T-helper 17 cell (primary cell): ENCODE data around the gene GRIK4. TPM values are rescaled to one million over a fixed set of nuclear protein-coding genes. Genes with fewer than 3 reads are reported as not detected.

Experiments used
- ATAC-seq: fragments of 150-1000 bp; cut with Tn5 transposase; 2 replicates; pipeline ENCODE4 v1.10.0; 2021; ENCODE audit warnings: mild to moderate bottlenecking, moderate library complexity
- DNase-seq, 3 donors: peaks; one replicate each; pipeline versions ENCODE4 v3.0.0 to v3.0.0-alpha.2; 2020 to 2021
- H3K9me3 ChIP-seq: one replicate; pipeline ENCODE4 v1.7.0; 2013; ENCODE audit warnings: low read length, mild to moderate bottlenecking; ENCODE audit not compliant: control insufficient read depth, poor library complexity, severe bottlenecking
- H3K27ac Mint-ChIP-seq: one replicate; pipeline ENCODE4 v1.8.0; 2022; ENCODE audit warnings: mild to moderate bottlenecking, moderate library complexity, mixed read lengths
- H3K27me3 Mint-ChIP-seq: one replicate; pipeline ENCODE4 v1.8.0; 2022; ENCODE audit warnings: mixed read lengths
- H3K36me3 Mint-ChIP-seq: one replicate; pipeline ENCODE4 v1.8.0; 2022; ENCODE audit warnings: low read depth, mixed read lengths
- H3K4me1 Mint-ChIP-seq: one replicate; pipeline ENCODE4 v1.8.0; 2022; ENCODE audit warnings: mild to moderate bottlenecking, mixed read lengths
- H3K4me3 Mint-ChIP-seq: one replicate; pipeline ENCODE4 v1.8.0; 2022; ENCODE audit warnings: mild to moderate bottlenecking, moderate library complexity, mixed read lengths
- total RNA-seq, 4 donors: library from RNA in 2 of 4; stranded (reverse) in 2 of 4; gene quantifications; one replicate each; pipeline ENCODE4 v1.2.3 and lab custom pipeline; 2022 to 2026

Gene GRIK4
- total RNA-seq, 2 donors from 2014 or later = 0.05 to 0.10 TPM

GRCh38 chr11:120906766-120907165 is 395.2 kb downstream of the GRIK4 start:
- Mint-ChIP-seq H3K27ac (no peak overlapping the region), H3K4me1 (peaks cover 4% of the 10 kb centered on the region), H3K36me3 (no peaks in the 10 kb centered on the region), H3K4me3 (no peak overlapping the region), H3K27me3 (peaks cover 16% of the 10 kb centered on the region)
- no peak for ATAC-seq
- no peaks in the 10 kb centered on the region for H3K9me3 ChIP-seq
- no peak for DNase-seq

DNA sequence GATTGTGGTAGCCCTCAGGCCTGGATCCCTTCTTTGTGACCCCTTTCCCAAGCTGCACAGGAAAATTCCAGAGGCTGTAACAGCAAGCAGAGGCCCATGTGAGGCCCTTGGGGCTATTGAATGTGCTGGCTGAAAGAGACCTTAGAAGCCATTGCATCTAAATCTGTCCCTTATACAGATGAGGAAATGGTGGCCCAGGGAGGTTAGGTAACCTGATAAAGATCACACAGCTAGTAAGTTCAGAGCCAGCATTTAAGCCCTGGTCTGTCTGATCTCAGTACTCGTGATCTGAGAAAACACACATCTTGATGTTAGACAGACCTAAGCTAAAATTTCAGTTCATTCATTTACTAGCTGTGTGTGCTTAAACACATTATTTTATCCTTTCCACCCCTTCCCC is 396.4 kb downstream of the GRIK4 start:
- H3K9me3 ChIP-seq = no peaks in the 10 kb centered on the region
- DNase-seq (no peak), ATAC-seq (no peak)
- H3K27me3 Mint-ChIP-seq = peaks cover 28% of the 10 kb centered on the region
- no peak overlapping the region for H3K27ac Mint-ChIP-seq
- H3K4me1 Mint-ChIP-seq = peaks cover 11% of the 10 kb centered on the region
- no peaks in the 10 kb centered on the region for H3K36me3 Mint-ChIP-seq
- H3K4me3 Mint-ChIP-seq = no peak overlapping the region

- H3K4me1 Mint-ChIP-seq = peaks cover 11% of the 10 kb centered on the region
- no peak overlapping the region for H3K27ac Mint-ChIP-seq
- no peaks in the 10 kb centered on the region for H3K9me3 ChIP-seq
- ATAC-seq (no peak), DNase-seq (no peak)
- H3K27me3 Mint-ChIP-seq = peaks cover 33% of the 10 kb centered on the region
- H3K4me3 Mint-ChIP-seq = no peak overlapping the region
- no peaks in the 10 kb centered on the region for H3K36me3 Mint-ChIP-seq
Measured at GRCh38 chr11:120908461-120909181, 397.1 kb downstream of the GRIK4 start.

- no peaks in the 10 kb centered on the region for H3K9me3 ChIP-seq
- peaks cover 39% of the 10 kb centered on the region for H3K27me3 Mint-ChIP-seq
- H3K36me3 Mint-ChIP-seq = no peaks in the 10 kb centered on the region
- DNase-seq (no peak), ATAC-seq (no peak)
- H3K4me3 Mint-ChIP-seq = no peak overlapping the region
- no peak overlapping the region for H3K27ac Mint-ChIP-seq
- peaks cover 11% of the 10 kb centered on the region for H3K4me1 Mint-ChIP-seq
Measured at GRCh38 chr11:120909676-120910416, 398.3 kb downstream of the GRIK4 start.

DNA sequence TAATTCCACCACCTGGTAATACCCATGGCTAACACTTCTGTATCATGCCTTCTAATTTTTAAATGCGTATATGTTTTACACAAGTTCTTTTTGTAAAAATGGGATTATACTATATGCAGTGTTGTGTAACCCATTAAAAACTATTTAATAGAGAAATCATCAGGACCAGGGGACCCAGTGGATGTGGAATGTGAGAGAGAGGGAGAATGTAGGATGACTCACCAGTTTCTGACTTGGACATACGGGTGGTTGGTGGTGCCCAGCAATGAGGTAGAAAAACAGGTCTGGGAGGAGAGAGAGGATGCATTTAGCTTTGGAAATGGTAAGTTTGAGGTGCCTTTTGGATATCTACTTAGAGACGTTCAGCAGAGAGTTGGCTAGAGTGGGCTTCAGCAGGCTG is 400.4 kb downstream of the GRIK4 start:
- no peaks in the 10 kb centered on the region for H3K9me3 ChIP-seq
- no peaks in the 10 kb centered on the region for H3K36me3 Mint-ChIP-seq
- ATAC-seq = no peak
- H3K27ac Mint-ChIP-seq = peak overlapping the region; percentile 69
- H3K4me3 Mint-ChIP-seq = no peak overlapping the region
- H3K4me1 Mint-ChIP-seq = peaks cover 11% of the 10 kb centered on the region
- peaks cover 51% of the 10 kb centered on the region for H3K27me3 Mint-ChIP-seq
- no peak for DNase-seq

DNA sequence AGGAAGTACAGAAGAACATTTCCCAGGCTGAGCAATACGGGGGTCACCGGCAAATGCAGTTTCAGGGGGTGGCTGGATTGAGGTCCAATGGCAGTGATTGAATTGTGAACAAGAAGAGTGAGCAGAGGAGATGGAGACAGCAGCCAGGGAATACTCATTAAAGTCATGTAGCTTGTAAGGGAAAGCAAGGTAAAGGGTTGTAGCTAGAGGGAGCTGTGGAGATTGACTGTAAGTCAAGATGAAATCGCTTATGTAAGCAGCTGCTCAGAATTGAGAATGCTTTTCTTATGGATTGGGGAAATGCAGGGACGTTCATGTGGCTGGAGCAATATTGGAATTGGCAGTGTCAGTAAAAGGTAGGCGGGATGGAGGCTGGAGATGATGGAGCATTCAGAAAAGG is 401.0 kb downstream of the GRIK4 start:
- H3K9me3 ChIP-seq = no peaks in the 10 kb centered on the region
- peaks cover 10% of the 10 kb centered on the region for H3K4me1 Mint-ChIP-seq
- no peak for DNase-seq
- H3K27ac Mint-ChIP-seq = peak overlapping the region; percentile 69
- H3K36me3 Mint-ChIP-seq = no peaks in the 10 kb centered on the region
- no peak for ATAC-seq
- peaks cover 50% of the 10 kb centered on the region for H3K27me3 Mint-ChIP-seq
- no peak overlapping the region for H3K4me3 Mint-ChIP-seq

DNA sequence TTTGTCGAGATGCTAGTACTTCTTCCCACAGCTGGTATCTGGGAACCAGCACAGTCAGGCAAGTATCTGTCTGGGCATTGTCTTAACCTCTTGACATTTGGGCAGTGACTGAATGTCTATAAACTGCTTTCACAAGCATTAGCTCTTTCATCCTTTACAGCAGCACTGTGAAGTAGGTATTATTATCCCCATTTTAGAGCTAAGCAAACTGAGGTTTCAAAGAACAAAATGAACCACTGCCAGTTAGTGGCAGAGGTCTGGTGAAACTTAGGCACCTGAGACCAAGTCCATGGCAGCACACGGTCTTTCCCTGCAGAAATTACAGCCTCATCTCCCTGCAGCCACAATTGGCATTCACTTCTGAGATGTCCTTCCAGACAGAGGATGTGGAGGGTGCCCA is 401.4 kb downstream of the GRIK4 start:
- Mint-ChIP-seq H3K27me3 (peaks cover 48% of the 10 kb centered on the region), H3K36me3 (no peaks in the 10 kb centered on the region), H3K4me3 (no peak overlapping the region), H3K27ac (no peak overlapping the region), H3K4me1 (peaks cover 9% of the 10 kb centered on the region)
- DNase-seq (no peak), ATAC-seq (no peak)
- H3K9me3 ChIP-seq = no peaks in the 10 kb centered on the region

- no peak overlapping the region for H3K27ac Mint-ChIP-seq
- H3K27me3 Mint-ChIP-seq = peaks cover 55% of the 10 kb centered on the region
- ATAC-seq (no peak), DNase-seq (no peak)
- peaks cover 8% of the 10 kb centered on the region for H3K4me1 Mint-ChIP-seq
- no peak overlapping the region for H3K4me3 Mint-ChIP-seq
- no peaks in the 10 kb centered on the region for H3K36me3 Mint-ChIP-seq
- no peaks in the 10 kb centered on the region for H3K9me3 ChIP-seq
Measured at GRCh38 chr11:120914021-120914420, 402.5 kb downstream of the GRIK4 start.

DNA sequence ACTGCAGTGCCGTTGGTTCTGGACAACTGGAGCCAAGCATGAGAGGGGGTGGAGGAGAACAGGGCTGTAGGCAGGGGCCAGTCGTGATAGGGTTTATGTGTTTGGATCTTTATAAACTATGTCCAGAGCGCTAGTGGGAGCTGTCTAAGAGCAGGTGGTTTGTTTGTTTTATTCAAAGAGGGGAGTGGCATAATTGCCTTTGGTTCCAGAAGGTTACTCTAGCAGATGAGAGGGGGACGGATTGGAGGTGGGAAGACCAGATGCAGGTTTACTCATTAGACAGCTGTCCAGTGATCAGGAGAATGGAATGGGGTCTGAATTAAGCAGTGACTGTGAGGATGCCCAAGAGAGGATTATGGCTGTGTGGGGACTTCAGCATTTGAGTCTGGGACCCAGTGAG is 403.1 kb downstream of the GRIK4 start:
- Mint-ChIP-seq H3K36me3 (no peaks in the 10 kb centered on the region), H3K4me3 (no peak overlapping the region), H3K27me3 (peaks cover 55% of the 10 kb centered on the region), H3K4me1 (peaks cover 8% of the 10 kb centered on the region), H3K27ac (no peak overlapping the region)
- DNase-seq (no peak), ATAC-seq (no peak)
- no peaks in the 10 kb centered on the region for H3K9me3 ChIP-seq

GRCh38 chr11:120917559-120918239 is 406.2 kb downstream of the GRIK4 start:
- no peak for ATAC-seq
- H3K4me3 Mint-ChIP-seq = no peak overlapping the region

GRCh38 chr11:120918257-120918656 is 406.7 kb downstream of the GRIK4 start:
- DNase-seq (no peak), ATAC-seq (no peak)
- H3K36me3 Mint-ChIP-seq = no peaks in the 10 kb centered on the region
- no peaks in the 10 kb centered on the region for H3K4me1 Mint-ChIP-seq
- no peak overlapping the region for H3K27ac Mint-ChIP-seq
- peaks cover 43% of the 10 kb centered on the region for H3K27me3 Mint-ChIP-seq
- no peaks in the 10 kb centered on the region for H3K9me3 ChIP-seq
- H3K4me3 Mint-ChIP-seq = no peak overlapping the region

More at GRCh38 chr11:120917559-120918239, 406.2 kb downstream of the GRIK4 start:
- Mint-ChIP-seq H3K27ac (no peak overlapping the region), H3K4me1 (peaks cover under 1% of the 10 kb centered on the region), H3K36me3 (no peaks in the 10 kb centered on the region), H3K27me3 (peaks cover 48% of the 10 kb centered on the region)
- DNase-seq = no peak
- no peaks in the 10 kb centered on the region for H3K9me3 ChIP-seq

- H3K9me3 ChIP-seq = no peaks in the 10 kb centered on the region
- Mint-ChIP-seq H3K36me3 (no peaks in the 10 kb centered on the region), H3K4me3 (no peak overlapping the region), H3K27me3 (peaks cover 39% of the 10 kb centered on the region), H3K27ac (no peak overlapping the region), H3K4me1 (no peaks in the 10 kb centered on the region)
- no peak for ATAC-seq
- DNase-seq = no peak
Measured at GRCh38 chr11:120919045-120919444, 407.5 kb downstream of the GRIK4 start.

- H3K27ac Mint-ChIP-seq = no peak overlapping the region
- no peak overlapping the region for H3K4me3 Mint-ChIP-seq
- ATAC-seq (no peak), DNase-seq (no peak)
- no peaks in the 10 kb centered on the region for H3K4me1 Mint-ChIP-seq
- H3K27me3 Mint-ChIP-seq = peaks cover 35% of the 10 kb centered on the region
- H3K36me3 Mint-ChIP-seq = no peaks in the 10 kb centered on the region
- no peaks in the 10 kb centered on the region for H3K9me3 ChIP-seq
Measured at GRCh38 chr11:120919566-120919965, 408.0 kb downstream of the GRIK4 start.
